HepG2 (cell line): ENCODE results near the gene CREBZF. TPM values are rescaled to one million over a fixed set of nuclear protein-coding genes. Genes with fewer than 3 reads are reported as not detected.

Experiments used
- EP300 ChIP-seq, 3 experiments: sonication (generic) in 1 of 3; formaldehyde crosslinking in 1 of 3; IDR thresholded peaks; 2 replicates each; pipeline versions ENCODE4 v1.5.1 to v1.6.1; 2011 to 2020; ENCODE audit warnings: low read depth in 2 of 3, low read length in 2 of 3, borderline replicate concordance in 1 of 3, improper control_type of control experiment in 1 of 3, mild to moderate bottlenecking in 1 of 3, missing genetic modification reagents in 1 of 3, moderate library complexity in 1 of 3
- GZF1 ChIP-seq: sonication (generic); formaldehyde crosslinking; IDR thresholded peaks from 2 replicates; pipeline ENCODE4 v1.5.1; 2020; ENCODE audit warnings: mild to moderate bottlenecking, missing genetic modification reagents
- HMG20B ChIP-seq: conservative IDR thresholded peaks from 2 replicates; pipeline ENCODE4 v1.6.1; 2016; ENCODE audit warnings: missing genetic modification reagents, missing compliant biosample characterization
- MLLT10 ChIP-seq: sonication (generic); formaldehyde crosslinking; IDR thresholded peaks from 2 replicates; pipeline ENCODE4 v1.4.0; 2020; ENCODE audit warnings: missing genetic modification reagents
- PAF1 ChIP-seq: IDR thresholded peaks from 2 replicates; pipeline ENCODE4 v1.6.1; 2016; ENCODE audit warnings: missing genetic modification reagents, missing compliant biosample characterization
- POLR2AphosphoS2 ChIP-seq: IDR thresholded peaks from 2 replicates; pipeline ENCODE4 v1.6.1; 2011; ENCODE audit warnings: low read depth, low read length, improper control_type of control experiment
- PRMT3 ChIP-seq: sonication (generic); formaldehyde crosslinking; IDR thresholded peaks from 2 replicates; pipeline ENCODE4 v1.8.1; 2022; ENCODE audit warnings: low read depth, mild to moderate bottlenecking, moderate library complexity, missing genetic modification reagents, borderline replicate concordance
- TP53 ChIP-seq: sonication (generic); formaldehyde crosslinking; conservative IDR thresholded peaks from 2 replicates; pipeline ENCODE4 v1.4.0; 2020; ENCODE audit warnings: missing genetic modification reagents
- U2AF1 ChIP-seq: fragments of 200-400 bp; formaldehyde crosslinking; optimal IDR thresholded peaks from 2 replicates; pipeline ENCODE3; 2017; ENCODE audit warnings: mild to moderate bottlenecking, low read depth, low read length
- ZNF253 ChIP-seq: sonication (generic); formaldehyde crosslinking; IDR thresholded peaks from 2 replicates; pipeline ENCODE4 v1.8.0; 2022; ENCODE audit warnings: mild to moderate bottlenecking, missing genetic modification reagents, borderline replicate concordance
- polyA plus RNA-seq, 8 experiments: library from polyadenylated mRNA; depleted of rRNA in 3 of 8; stranded (reverse) in 7 of 8; unstranded in 1 of 8; fragments of >200 nt; fragmentation: Illumina TruSeq in 4 of 8; extraction: Trizol in 4 of 8; gene quantifications; 2 replicates each; pipeline versions ENCODE4 v1.2.1 to v1.2.3, GENCODE V29; 2011 to 2016; ENCODE audit warnings: low read depth in 4 of 8, missing spikeins in 1 of 8, mixed read lengths in 1 of 8; ENCODE audit not compliant: insufficient read depth in 1 of 8
- total RNA-seq, 5 experiments: library from RNA; depleted of rRNA; stranded (reverse); fragments of >200 nt; fragmentation: Illumina TruSeq; extraction: Trizol; gene quantifications; 2 replicates each; pipeline ENCODE4 v1.2.3, GENCODE V29; 2016; ENCODE audit warnings: low read depth in 1 of 5
- TF ChIP-seq, protein P1 (sequence below): sonication (generic); formaldehyde crosslinking; IDR thresholded peaks from 2 replicates; pipeline ENCODE4 v1.4.0; 2020; ENCODE audit warnings: missing genetic modification reagents
- TF ChIP-seq, protein P2 (sequence below): fragments of 450-650 bp; IDR thresholded peaks from 2 replicates; pipeline ENCODE4 v1.6.1; 2017; ENCODE audit warnings: mild to moderate bottlenecking
- TF ChIP-seq, protein P3 (sequence below), 2 experiments: sonication (generic) in 1 of 2; formaldehyde crosslinking in 1 of 2; IDR thresholded peaks; 2 replicates each; pipeline versions ENCODE4 v1.5.1 to v1.6.1; 2011 to 2020; ENCODE audit warnings: borderline replicate concordance in 1 of 2, low read depth in 1 of 2, low read length in 1 of 2, mild to moderate bottlenecking in 1 of 2, missing genetic modification reagents in 1 of 2, moderate library complexity in 1 of 2
- TF ChIP-seq, protein P4 (sequence below): sonication (generic); formaldehyde crosslinking; IDR thresholded peaks from 2 replicates; pipeline ENCODE4 v1.5.0; 2020; ENCODE audit warnings: mild to moderate bottlenecking, missing genetic modification reagents
- TF ChIP-seq, protein P5 (sequence below): IDR thresholded peaks from 2 replicates; pipeline ENCODE4 v1.6.1; 2016

Gene CREBZF
- total and polyA plus RNA-seq, 2 of the 13 experiments (the other 11 are each of a cell fraction or from before 2014, with no cell fraction given): 30.6 to 43.1 TPM

DNA sequence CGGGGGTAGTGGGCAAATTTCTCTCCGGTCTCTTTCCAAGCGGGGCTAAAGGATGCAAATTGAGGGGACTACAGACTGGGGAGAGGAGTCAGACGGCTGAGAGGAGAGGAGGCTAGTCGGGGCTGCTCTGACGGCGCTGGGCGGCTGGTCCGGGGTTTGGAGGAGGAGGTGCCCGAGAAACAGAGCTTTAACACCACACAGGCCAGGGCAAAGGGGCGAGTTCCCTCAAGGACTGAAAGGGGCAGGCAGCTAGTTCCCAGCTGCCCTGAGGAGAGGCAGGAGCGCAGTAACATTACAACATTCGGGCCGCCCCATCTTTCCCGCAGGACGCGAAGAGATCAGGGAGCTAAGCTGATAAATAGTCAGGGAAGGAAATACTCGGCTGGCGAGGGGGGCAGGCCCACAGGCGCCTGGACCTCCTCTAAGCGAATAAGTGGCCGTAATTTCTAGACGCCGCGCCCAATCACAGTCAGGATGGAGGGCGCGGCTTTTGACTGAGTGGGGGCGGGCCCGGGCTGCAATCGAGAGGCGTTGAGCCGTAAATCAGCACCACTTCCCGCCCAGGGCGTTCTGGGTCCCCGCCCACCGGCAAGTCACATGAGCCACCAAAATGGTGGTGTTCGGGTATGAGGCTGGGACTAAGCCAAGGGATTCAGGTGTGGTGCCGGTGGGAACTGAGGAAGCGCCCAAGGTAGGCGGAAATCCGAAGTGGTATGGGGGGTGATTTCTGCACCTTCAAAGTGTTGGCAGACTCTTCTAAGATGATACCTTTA lies 36.7 kb downstream of the CREBZF start, which contains the start of gene TMEM126B (continued):
- TF ChIP-seq, protein P1, sequence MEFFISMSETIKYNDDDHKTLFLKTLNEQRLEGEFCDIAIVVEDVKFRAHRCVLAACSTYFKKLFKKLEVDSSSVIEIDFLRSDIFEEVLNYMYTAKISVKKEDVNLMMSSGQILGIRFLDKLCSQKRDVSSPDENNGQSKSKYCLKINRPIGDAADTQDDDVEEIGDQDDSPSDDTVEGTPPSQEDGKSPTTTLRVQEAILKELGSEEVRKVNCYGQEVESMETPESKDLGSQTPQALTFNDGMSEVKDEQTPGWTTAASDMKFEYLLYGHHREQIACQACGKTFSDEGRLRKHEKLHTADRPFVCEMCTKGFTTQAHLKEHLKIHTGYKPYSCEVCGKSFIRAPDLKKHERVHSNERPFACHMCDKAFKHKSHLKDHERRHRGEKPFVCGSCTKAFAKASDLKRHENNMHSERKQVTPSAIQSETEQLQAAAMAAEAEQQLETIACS (CRISPR knock-in tag): no peak
- peak; percentile 72; the same call in 1 of the 2 replicates for TF ChIP-seq PRMT3 (CRISPR knock-in tag)
- TF ChIP-seq, protein P2, sequence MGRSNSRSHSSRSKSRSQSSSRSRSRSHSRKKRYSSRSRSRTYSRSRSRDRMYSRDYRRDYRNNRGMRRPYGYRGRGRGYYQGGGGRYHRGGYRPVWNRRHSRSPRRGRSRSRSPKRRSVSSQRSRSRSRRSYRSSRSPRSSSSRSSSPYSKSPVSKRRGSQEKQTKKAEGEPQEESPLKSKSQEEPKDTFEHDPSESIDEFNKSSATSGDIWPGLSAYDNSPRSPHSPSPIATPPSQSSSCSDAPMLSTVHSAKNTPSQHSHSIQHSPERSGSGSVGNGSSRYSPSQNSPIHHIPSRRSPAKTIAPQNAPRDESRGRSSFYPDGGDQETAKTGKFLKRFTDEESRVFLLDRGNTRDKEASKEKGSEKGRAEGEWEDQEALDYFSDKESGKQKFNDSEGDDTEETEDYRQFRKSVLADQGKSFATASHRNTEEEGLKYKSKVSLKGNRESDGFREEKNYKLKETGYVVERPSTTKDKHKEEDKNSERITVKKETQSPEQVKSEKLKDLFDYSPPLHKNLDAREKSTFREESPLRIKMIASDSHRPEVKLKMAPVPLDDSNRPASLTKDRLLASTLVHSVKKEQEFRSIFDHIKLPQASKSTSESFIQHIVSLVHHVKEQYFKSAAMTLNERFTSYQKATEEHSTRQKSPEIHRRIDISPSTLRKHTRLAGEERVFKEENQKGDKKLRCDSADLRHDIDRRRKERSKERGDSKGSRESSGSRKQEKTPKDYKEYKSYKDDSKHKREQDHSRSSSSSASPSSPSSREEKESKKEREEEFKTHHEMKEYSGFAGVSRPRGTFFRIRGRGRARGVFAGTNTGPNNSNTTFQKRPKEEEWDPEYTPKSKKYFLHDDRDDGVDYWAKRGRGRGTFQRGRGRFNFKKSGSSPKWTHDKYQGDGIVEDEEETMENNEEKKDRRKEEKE: no peak
- TF ChIP-seq, protein P3, sequence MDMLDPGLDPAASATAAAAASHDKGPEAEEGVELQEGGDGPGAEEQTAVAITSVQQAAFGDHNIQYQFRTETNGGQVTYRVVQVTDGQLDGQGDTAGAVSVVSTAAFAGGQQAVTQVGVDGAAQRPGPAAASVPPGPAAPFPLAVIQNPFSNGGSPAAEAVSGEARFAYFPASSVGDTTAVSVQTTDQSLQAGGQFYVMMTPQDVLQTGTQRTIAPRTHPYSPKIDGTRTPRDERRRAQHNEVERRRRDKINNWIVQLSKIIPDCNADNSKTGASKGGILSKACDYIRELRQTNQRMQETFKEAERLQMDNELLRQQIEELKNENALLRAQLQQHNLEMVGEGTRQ (IDR thresholded peaks at IDR 0.05; ENCODE audit: low read depth, low read length): peak; percentile 79
- TF ChIP-seq, protein P3 (CRISPR knock-in tag; IDR thresholded peaks at IDR 0.05; ENCODE audit: borderline replicate concordance): peak; percentile 96; the same call in 1 of the 2 replicates
- TF ChIP-seq, protein P4, sequence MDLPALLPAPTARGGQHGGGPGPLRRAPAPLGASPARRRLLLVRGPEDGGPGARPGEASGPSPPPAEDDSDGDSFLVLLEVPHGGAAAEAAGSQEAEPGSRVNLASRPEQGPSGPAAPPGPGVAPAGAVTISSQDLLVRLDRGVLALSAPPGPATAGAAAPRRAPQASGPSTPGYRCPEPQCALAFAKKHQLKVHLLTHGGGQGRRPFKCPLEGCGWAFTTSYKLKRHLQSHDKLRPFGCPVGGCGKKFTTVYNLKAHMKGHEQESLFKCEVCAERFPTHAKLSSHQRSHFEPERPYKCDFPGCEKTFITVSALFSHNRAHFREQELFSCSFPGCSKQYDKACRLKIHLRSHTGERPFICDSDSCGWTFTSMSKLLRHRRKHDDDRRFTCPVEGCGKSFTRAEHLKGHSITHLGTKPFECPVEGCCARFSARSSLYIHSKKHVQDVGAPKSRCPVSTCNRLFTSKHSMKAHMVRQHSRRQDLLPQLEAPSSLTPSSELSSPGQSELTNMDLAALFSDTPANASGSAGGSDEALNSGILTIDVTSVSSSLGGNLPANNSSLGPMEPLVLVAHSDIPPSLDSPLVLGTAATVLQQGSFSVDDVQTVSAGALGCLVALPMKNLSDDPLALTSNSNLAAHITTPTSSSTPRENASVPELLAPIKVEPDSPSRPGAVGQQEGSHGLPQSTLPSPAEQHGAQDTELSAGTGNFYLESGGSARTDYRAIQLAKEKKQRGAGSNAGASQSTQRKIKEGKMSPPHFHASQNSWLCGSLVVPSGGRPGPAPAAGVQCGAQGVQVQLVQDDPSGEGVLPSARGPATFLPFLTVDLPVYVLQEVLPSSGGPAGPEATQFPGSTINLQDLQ (CRISPR knock-in tag): no peak
- TF ChIP-seq POLR2AphosphoS2: no peak
- TF ChIP-seq U2AF1: no peak
- TF ChIP-seq GZF1 (CRISPR knock-in tag): no peak
- TF ChIP-seq, protein P5, sequence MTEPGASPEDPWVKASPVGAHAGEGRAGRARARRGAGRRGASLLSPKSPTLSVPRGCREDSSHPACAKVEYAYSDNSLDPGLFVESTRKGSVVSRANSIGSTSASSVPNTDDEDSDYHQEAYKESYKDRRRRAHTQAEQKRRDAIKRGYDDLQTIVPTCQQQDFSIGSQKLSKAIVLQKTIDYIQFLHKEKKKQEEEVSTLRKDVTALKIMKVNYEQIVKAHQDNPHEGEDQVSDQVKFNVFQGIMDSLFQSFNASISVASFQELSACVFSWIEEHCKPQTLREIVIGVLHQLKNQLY (CRISPR knock-in tag): no peak
- TF ChIP-seq PAF1 (CRISPR knock-in tag): no peak
- TF ChIP-seq TP53: no peak; the same call in 1 of the 2 replicates
- no peak for TF ChIP-seq EP300 (IDR thresholded peaks at IDR 0.05; ENCODE audit: low read depth in 2 of 2, low read length in 2 of 2)
- TF ChIP-seq EP300 (CRISPR knock-in tag; IDR thresholded peaks at IDR 0.05; ENCODE audit: borderline replicate concordance): no peak
- TF ChIP-seq MLLT10 (CRISPR knock-in tag): no peak
- TF ChIP-seq HMG20B (CRISPR knock-in tag): no peak; the same call in 1 of the 2 replicates
- no peak for TF ChIP-seq ZNF253
